GM18508 (cell line): ENCODE data around the gene WDR82.

Source experiments
- ATAC-seq: cut with Tn5 transposase; IDR thresholded peaks from one replicate; pipeline ENCODE4 v1.9.1; 2021; ENCODE audit warnings: moderate number of reproducible peaks; ENCODE audit not compliant: insufficient read depth, unreplicated experiment

The WDR82 gene

GRCh38 chr3:52262447-52262846, 16.0 kb downstream of the WDR82 start:
- no peak for ATAC-seq

DNA sequence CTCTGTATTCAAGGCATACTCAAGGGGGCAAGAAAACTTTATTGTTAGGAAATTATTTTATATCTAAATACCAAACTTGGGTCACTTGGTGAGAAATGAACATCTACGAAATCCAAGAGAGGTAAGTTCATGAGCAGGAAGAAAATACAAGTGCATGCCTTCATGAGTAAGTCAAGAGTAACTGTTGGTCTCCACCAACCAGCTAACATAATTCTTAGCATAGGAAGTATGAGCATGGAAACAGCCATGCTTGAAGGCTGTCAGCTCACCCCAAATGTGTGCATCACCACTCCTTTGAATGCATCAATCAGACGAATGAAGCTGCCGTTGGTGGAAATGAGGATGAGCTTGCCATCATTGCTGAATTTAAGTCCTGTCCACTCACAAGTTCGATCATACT, 19.0 kb downstream of the WDR82 start:
- no peak for ATAC-seq

- ATAC-seq: no peak
Measured at GRCh38 chr3:52259035-52259434, 19.4 kb downstream of the WDR82 start.

GRCh38 chr3:52257911-52258310, 20.5 kb downstream of the WDR82 start:
- no peak for ATAC-seq

- no peak for ATAC-seq
Measured at GRCh38 chr3:52256622-52257021, 21.8 kb downstream of the WDR82 start.

GRCh38 chr3:52256159-52256558, 22.3 kb downstream of the WDR82 start:
- no peak for ATAC-seq

DNA sequence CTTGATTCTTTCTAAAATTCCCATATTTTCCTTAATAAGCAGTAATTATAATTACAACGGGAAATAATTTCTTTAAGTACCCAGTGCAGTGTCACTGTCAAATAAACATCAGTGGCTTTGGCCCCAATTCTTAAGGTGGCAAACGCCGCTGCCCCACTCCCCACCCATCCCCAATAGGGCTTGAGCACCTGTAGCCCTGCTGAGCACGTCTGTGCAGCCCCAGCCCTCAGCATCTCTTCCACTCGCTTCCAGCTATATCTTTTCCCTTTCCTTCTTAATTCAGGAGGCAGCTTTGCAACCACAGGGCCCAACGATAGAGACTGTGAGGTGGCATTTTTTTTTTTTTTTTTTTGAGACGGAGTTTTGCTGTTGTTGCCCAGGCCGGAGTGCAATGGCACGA, 23.8 kb downstream of the WDR82 start:
- no peak for ATAC-seq

DNA sequence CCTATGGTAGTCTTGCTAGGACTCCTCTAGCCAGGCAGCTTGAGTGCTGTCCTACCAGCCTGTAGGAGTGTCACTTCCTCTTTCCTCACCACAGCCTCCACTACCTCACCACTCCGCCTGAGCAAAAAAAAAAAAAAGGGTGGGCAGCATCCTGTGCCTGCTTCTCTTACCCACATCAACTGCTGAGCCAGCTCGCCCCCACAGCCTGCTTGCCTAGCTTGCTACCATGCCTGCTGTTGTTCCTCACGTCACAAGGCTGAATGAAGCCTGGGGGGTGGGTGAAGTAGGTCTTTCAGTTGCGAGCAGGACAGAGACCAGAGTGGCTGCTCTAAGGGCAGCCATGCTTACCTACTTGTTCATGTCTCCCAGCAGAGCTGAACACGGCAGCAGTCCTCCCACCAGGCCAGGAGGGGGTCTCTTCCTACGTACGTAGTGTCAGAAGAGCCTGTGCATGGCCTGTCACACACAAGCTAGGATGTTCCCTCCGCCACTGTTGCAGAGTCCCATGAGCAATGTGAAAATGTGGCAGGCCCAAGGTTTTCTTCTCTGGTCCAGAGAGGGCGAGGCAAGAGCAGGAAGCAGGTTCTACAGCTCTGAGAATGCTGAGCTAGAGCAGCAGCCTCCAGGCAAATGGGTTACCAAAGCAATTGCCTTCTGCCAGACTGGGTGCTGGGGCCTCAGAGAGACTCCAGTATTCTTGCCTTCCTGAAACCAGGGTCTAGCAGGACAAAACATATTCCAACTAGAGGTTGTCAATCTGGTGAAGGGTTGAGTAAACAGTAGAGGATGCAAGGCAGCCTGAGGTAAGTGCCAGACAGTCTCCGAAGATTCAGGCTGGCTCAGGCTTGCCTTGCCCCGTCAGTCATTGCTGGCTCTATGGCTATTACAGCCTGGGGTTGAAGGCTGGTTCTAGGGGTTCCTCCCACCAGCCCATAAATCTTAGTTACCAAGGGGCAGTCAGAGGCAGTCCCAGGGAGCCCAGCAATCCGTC, 24.8 kb downstream of the WDR82 start:
- ATAC-seq: peak; percentile 78

GRCh38 chr3:52250122-52250521, 28.3 kb downstream of the WDR82 start:
- ATAC-seq: no peak

GRCh38 chr3:52249683-52250082, 28.8 kb downstream of the WDR82 start:
- ATAC-seq: no peak

DNA sequence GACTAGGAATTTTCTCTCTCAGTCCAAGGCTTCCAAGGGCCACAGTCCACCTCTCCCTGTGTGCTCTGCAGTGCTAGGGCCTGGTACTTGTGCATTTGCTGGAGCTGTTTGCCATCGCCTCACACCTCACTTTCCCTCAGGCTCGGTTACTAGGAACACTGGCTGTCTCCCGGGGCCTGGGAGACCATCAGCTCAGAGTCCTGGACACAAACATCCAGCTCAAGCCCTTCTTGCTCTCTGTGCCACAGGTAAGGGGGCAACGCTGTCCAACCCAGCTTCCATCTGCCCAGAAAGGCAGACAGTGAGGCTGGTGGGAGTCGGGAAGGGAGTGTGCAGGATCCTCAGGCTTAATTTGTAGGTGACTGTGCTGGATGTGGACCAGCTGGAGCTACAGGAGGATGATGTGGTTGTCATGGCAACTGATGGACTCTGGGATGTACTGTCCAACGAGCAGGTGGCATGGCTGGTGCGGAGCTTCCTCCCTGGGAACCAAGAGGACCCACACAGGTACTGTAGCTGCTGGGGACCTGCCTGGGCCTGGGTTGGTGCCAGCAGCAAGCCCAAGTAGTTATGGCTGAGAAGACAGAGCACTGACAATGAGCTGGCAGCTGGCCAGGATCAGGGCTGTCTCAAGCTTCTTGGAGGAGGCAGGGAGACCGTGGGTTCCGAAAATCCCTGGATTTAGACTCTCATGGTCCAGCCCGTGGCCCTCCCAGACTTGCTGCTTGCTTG, 29.5 kb downstream of the WDR82 start:
- no peak for ATAC-seq

GRCh38 chr3:52248165-52248541, 30.3 kb downstream of the WDR82 start:
- no peak for ATAC-seq

GRCh38 chr3:52247409-52248164, 30.9 kb downstream of the WDR82 start:
- ATAC-seq: no peak

DNA sequence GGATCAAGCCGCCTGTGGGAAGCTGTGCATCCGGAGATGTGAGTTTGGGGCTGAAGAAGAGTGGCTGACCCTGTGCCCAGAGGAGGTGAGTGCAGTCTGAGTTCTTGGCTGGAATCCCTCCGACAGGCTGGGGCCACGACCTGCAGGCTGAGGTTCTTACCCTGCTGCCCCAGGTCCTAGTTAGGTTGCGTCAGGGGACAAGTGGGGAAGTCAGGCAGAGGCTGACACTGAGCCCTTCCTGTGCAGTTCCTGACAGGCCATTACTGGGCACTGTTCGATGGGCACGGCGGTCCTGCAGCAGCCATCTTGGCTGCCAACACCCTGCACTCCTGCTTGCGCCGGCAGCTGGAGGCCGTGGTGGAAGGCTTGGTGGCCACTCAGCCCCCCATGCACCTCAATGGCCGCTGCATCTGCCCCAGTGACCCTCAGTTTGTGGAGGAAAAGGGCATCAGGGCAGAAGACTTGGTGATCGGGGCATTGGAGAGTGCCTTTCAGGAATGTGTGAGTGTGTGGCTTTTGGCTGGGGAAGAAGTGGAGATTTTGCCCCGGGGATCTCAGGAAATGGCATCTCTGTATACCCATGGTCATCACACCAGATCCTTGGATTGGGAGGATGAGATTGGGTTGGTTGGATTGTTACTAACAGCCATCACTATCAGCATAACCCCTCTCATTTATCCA, 31.6 kb downstream of the WDR82 start:
- no peak for ATAC-seq

DNA sequence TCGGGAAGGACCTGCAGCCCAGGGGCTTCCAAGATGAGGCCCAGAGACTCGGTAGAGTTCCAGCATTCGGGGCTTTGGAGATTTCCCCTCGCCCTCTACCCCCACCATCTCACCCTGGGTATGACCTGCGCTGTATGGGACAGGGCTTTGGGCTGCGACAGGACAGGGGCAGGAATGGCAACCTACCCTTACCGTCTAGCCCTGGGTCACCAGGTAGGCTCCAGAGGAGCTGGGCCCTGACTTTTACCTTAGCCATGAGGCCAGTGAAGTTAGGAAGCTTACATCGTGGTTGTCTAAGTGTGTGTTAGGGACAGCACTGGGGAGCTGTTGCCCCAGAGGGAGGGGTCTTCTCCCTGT, 32.2 kb downstream of the WDR82 start:
- ATAC-seq: no peak

- no peak for ATAC-seq
Measured at GRCh38 chr3:52245322-52246263, 32.9 kb downstream of the WDR82 start, which contains the start of gene PPM1M. TSS of gene PPM1M (plus strand) at chr3:52245759. CDS start at chr3:52245825, 66 bp downstream.

GRCh38 chr3:52243791-52244628, 34.4 kb downstream of the WDR82 start:
- no peak for ATAC-seq

DNA sequence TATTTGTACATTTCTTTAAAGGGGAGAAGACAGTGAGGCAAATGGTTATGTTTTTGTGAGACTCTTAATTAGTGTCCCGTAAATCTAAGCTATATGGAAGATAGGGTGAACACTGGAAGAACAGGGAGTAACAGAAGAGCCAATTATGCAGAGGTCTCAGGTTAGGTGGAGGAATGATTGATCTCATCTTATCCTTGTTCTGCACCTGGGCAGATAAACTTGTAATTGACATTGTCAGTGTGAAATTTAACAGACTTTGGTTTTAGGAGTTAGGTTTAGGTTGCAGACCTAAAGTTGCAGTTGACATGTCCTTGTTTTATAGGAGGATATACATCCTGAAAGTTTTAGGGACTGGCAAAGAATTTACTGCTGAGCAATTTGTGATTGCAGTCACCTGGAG, 36.4 kb downstream of the WDR82 start:
- no peak for ATAC-seq
